GM10266 (cell line): Measurements from ENCODE around the gene UBE2B.

Experiments
- DNase-seq: peaks from one replicate; pipeline ENCODE4 v3.0.0; 2012; ENCODE audit errors: extremely low spot score
- TF ChIP-seq, protein P1 (sequence below): IDR thresholded peaks from 2 replicates; pipeline ENCODE4 v1.5.1; 2012; ENCODE audit warnings: mild to moderate bottlenecking, low read depth; ENCODE audit not compliant: control insufficient read depth, insufficient read depth; ENCODE audit errors: missing control alignments

Gene UBE2B

DNA sequence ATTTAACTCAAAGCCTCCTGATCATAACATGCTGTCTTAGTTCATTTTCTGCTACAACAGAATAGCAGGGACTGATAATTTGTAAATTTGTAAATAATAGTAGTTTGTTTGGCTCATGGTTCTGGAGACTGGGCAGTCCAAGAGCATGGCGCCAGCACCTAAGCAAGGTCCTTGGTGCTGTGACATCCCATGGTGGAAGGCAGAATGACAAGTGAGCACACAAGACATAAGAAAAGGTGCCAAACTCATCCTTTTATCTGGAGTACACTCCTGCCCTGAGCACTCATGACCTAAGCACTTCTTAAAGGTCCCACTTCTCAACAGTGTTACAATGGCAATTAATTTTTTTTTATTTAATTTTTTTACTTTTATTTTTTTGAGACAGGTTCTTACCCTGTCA lies 16.1 kb downstream of the UBE2B start:
- TF ChIP-seq, protein P1, sequence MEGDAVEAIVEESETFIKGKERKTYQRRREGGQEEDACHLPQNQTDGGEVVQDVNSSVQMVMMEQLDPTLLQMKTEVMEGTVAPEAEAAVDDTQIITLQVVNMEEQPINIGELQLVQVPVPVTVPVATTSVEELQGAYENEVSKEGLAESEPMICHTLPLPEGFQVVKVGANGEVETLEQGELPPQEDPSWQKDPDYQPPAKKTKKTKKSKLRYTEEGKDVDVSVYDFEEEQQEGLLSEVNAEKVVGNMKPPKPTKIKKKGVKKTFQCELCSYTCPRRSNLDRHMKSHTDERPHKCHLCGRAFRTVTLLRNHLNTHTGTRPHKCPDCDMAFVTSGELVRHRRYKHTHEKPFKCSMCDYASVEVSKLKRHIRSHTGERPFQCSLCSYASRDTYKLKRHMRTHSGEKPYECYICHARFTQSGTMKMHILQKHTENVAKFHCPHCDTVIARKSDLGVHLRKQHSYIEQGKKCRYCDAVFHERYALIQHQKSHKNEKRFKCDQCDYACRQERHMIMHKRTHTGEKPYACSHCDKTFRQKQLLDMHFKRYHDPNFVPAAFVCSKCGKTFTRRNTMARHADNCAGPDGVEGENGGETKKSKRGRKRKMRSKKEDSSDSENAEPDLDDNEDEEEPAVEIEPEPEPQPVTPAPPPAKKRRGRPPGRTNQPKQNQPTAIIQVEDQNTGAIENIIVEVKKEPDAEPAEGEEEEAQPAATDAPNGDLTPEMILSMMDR: no peak
- DNase-seq: no peak

DNA sequence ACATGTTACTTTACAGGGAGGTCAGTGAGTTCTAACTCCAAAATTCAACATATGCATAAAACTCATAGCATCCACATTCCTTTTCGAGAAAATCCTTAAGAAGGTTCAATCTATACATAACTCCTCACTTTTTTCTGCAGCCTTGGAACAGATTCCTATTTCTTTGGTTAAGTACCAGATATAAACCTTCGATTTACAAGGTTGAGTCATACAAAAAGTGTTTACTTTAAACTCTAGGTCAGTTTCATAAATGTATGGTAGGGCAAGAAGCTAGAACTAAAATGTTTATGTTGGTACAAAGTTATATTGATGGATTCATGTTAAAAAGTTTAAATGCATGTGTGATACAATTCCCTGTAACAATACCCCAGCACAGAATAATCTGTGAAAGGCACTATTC lies 20.9 kb downstream of the UBE2B start:
- TF ChIP-seq, protein P1: no peak
- DNase-seq: no peak

DNA sequence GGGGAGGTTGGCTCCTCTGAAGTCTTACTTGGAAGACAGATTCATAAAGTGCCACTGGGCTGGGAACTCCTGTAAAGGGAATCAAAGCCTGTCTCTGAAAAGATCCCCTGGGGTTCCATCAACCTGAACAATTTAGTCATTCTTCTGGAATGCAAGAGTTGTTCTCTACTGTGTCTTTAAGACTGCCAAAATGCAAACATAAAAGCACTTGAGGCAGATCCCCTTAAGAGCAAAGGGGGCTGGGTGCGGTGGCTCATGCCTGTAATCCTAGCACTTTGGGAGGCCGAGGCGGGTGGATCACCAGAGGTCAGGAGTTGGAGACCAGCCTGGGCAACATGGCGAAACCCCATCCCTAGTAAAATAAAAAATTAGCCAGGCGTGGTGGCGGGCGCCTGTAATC lies 23.6 kb downstream of the UBE2B start:
- no peak for DNase-seq
- TF ChIP-seq, protein P1: no peak

DNA sequence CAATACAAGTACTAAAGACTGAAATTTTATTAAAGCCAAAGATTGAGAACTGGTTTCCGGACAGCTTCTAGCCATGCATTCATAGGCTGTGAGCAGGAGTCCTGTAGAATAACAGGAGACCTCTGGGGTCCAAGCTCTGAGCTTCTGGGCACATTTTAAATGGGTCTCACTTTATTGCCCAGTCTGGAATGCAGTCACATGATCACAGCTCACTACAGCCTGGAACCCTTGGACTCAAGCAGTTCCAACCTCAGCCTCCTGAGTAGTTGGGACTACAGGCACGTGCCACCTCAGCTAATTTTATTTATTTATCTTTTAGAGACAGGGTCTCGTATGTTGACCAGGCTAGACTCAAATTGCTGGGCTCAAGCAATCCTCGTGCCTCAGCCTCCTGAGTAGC lies 24.9 kb downstream of the UBE2B start:
- TF ChIP-seq, protein P1: no peak
- DNase-seq: no peak

DNA sequence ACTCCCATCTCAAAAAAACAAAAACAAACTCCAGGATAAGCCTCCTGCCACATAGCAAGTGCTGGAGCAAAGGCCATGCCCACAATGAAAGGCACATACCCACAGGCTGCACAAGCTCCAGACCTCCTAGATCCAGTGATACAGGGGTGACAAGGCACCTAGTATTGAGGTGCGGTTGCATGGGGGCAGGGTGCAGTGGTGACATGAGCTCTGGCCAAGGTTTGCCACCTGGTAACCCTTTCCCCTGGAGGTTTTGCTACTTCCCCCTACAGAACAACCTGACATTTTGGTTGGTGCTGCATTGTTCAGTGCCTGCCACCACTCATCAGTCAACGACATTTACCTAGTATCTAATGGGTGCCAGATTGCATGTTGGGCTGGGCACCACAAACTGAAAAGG lies 25.8 kb downstream of the UBE2B start:
- no peak for DNase-seq
- TF ChIP-seq, protein P1: no peak

DNA sequence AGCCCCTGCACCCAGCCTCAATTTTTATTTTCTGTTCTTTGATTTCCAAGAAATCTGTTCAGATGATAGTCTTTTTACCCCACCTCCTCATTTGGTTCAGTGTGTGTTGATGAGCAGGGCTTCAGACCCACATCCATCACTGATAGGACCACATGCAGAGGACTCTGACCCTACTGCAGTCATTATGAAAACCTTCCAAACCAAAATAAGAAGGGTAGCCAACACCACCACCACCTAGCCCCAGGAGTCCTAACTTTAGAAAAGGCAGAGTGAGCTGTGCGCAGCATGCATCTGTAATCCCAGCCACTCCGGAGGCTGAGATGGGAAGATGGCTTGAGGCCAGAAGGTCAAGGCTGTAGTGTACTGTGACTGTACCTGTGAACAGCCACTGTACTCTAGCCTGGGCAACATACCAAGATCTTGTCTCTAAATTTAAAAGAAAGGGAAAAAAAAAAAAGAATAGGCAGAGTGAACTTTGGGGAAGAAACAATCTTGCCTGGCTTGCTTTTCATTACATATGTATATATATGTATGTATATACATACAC lies 27.3 kb downstream of the UBE2B start:
- TF ChIP-seq, protein P1: no peak
- no peak for DNase-seq

DNA sequence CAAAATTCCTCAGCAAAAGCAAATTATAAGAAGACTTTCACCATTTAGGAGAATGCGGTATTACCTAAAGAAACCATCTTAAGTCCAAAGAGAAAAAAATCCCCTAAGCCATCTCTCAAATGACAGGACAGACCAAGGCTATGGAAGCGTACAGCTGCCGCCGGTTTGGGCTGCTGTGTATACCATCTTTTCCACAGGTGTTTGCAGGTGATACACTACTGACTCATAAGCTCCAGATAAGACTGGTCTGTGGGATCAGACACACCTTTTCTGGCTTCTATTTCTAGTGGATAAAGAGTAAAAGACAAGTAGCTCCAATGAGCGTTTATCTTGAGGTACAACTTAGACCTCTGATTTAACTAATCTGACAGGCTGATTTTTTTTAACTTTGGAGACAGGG lies 32.6 kb downstream of the UBE2B start:
- no peak for DNase-seq
- TF ChIP-seq, protein P1: no peak
